GM18870 (cell line): ENCODE data around the gene GID8.
A peak's percentile ranks its signal among the peaks of the same experiment; 100 is the strongest.
"Not testable (repeated sequence)": the region's sequence is repeated elsewhere in the genome, so short reads cannot be mapped to it uniquely, and the experiment has no call there.

Experiments used
- ATAC-seq: cut with Tn5 transposase; IDR thresholded peaks from one replicate; pipeline ENCODE4 v1.9.1; 2021; ENCODE audit warnings: moderate library complexity; ENCODE audit not compliant: unreplicated experiment

GID8 gene

GRCh38 chr20:62921119-62921687 lies 16.7 kb upstream of the GID8 start:
- ATAC-seq, result no peak

GRCh38 chr20:62922451-62922921 lies 15.5 kb upstream of the GID8 start:
- ATAC-seq, result no peak

- ATAC-seq, result not testable (repeated sequence)
These were observed 14.8 kb upstream of the GID8 start for GRCh38 chr20:62923059-62923668.

- no peak for ATAC-seq
These were observed 14.1 kb upstream of the GID8 start for GRCh38 chr20:62923669-62924441.

- no peak for ATAC-seq
These were observed 13.4 kb upstream of the GID8 start for GRCh38 chr20:62924442-62925075.

GRCh38 chr20:62925076-62925419 lies 12.9 kb upstream of the GID8 start:
- ATAC-seq, result no peak

GRCh38 chr20:62925420-62926228 lies 12.3 kb upstream of the GID8 start:
- ATAC-seq, result no peak

- ATAC-seq, result no peak
These were observed 11.5 kb upstream of the GID8 start, which contains the start of gene DIDO1 for GRCh38 chr20:62926229-62927127. Gene DIDO1 (minus strand): TSS chr20:62926505.

- no peak for ATAC-seq
These were observed 10.7 kb upstream of the GID8 start for GRCh38 chr20:62927128-62927705.

- no peak for ATAC-seq
These were observed 9.6 kb upstream of the GID8 start for GRCh38 chr20:62928246-62928939.

- no peak for ATAC-seq
These were observed 8.9 kb upstream of the GID8 start for GRCh38 chr20:62929051-62929538.

- no peak for ATAC-seq
These were observed 6.5 kb upstream of the GID8 start for GRCh38 chr20:62931464-62931863.

- ATAC-seq, result no peak
These were observed 4.0 kb upstream of the GID8 start for GRCh38 chr20:62933966-62934365.

- no peak for ATAC-seq
These were observed 2.6 kb upstream of the GID8 start for GRCh38 chr20:62935204-62935967.

GRCh38 chr20:62935968-62936585 lies 1.9 kb upstream of the GID8 start:
- ATAC-seq, result no peak

- ATAC-seq, result peak; percentile 73
These were observed 461 bp upstream of the GID8 start for GRCh38 chr20:62937268-62938104.

GRCh38 chr20:62940875-62941274 lies 2.9 kb downstream of the GID8 start:
- ATAC-seq, result no peak
